ENCODE measurements around the gene ALDH7A1.

Gene ALDH7A1

GRCh38 chr5:126503602-126504104, 91.4 kb downstream of the ALDH7A1 start:
- DNase-seq: no peak

- DNase-seq: no peak
Observed at GRCh38 chr5:126501448-126501847, 93.6 kb downstream of the ALDH7A1 start.

- no peak for DNase-seq
Observed at GRCh38 chr5:126499853-126500342, 95.1 kb downstream of the ALDH7A1 start.

GRCh38 chr5:126499278-126499677, 95.7 kb downstream of the ALDH7A1 start:
- DNase-seq: no peak

GRCh38 chr5:126497506-126497905, 97.5 kb downstream of the ALDH7A1 start:
- no peak for DNase-seq

GRCh38 chr5:126494393-126494792, 100.6 kb downstream of the ALDH7A1 start:
- no peak for DNase-seq

GRCh38 chr5:126492939-126493338, 102.1 kb downstream of the ALDH7A1 start:
- DNase-seq: no peak

GRCh38 chr5:126490167-126490940, 104.7 kb downstream of the ALDH7A1 start:
- DNase-seq: no peak

GRCh38 chr5:126488443-126489065, 106.5 kb downstream of the ALDH7A1 start:
- DNase-seq: no peak

- no peak for DNase-seq
Observed at GRCh38 chr5:126487596-126487995, 107.4 kb downstream of the ALDH7A1 start.

- no peak for DNase-seq
Observed at GRCh38 chr5:126486332-126486731, 108.7 kb downstream of the ALDH7A1 start.

- DNase-seq: no peak
Observed at GRCh38 chr5:126484253-126484652, 110.8 kb downstream of the ALDH7A1 start.

GRCh38 chr5:126483156-126483555, 111.9 kb downstream of the ALDH7A1 start:
- no peak for DNase-seq

- DNase-seq: no peak
Observed at GRCh38 chr5:126482591-126482990, 112.4 kb downstream of the ALDH7A1 start.

GRCh38 chr5:126481243-126481642, 113.8 kb downstream of the ALDH7A1 start:
- no peak for DNase-seq
